NCI-H748 treated with DMSO at 0.1 percent for 48 hours (cell line): ENCODE measurements around the gene SMARCA1.
"Not testable (repeated sequence)": the region's sequence is repeated elsewhere in the genome, so short reads cannot be mapped to it uniquely, and the experiment has no call there.

Experiments used
- DNase-seq: peaks from one replicate; lab custom pipeline; 2025; lab: John Stamatoyannopoulos, UW

The SMARCA1 gene

GRCh38 chrX:129523079-129523911 lies at the start of gene SMARCA1:
Gene SMARCA1, minus strand, starts transcription at chrX:129523490. Its CDS starts 120 bp downstream, at chrX:129523370.
- DNase-seq, result peak; percentile 27

GRCh38 chrX:129572422-129572821 lies 49.1 kb upstream of the SMARCA1 start:
- no peak for DNase-seq

GRCh38 chrX:129568349-129568748 lies 45.1 kb upstream of the SMARCA1 start:
- no peak for DNase-seq

GRCh38 chrX:129566073-129566472 lies 42.8 kb upstream of the SMARCA1 start:
- DNase-seq, result no peak

- no peak for DNase-seq
These were observed 41.9 kb upstream of the SMARCA1 start for GRCh38 chrX:129565046-129565650.

- not testable (repeated sequence) for DNase-seq
These were observed 41.1 kb upstream of the SMARCA1 start for GRCh38 chrX:129564345-129564744.

- no peak for DNase-seq
These were observed 38.2 kb upstream of the SMARCA1 start for GRCh38 chrX:129561453-129561852.

- DNase-seq, result no peak
These were observed 36.5 kb upstream of the SMARCA1 start for GRCh38 chrX:129559783-129560182.

- DNase-seq, result no peak
These were observed 34.7 kb upstream of the SMARCA1 start for GRCh38 chrX:129557844-129558480.

- DNase-seq, result no peak
These were observed 33.6 kb upstream of the SMARCA1 start for GRCh38 chrX:129556806-129557315.

GRCh38 chrX:129554816-129555215 lies 31.5 kb upstream of the SMARCA1 start:
- DNase-seq, result not testable (repeated sequence)

GRCh38 chrX:129553619-129554288 lies 30.5 kb upstream of the SMARCA1 start:
- DNase-seq, result no peak

- peak; percentile 74 for DNase-seq
These were observed 25.8 kb upstream of the SMARCA1 start for GRCh38 chrX:129549124-129549523.

- no peak for DNase-seq
These were observed 22.1 kb upstream of the SMARCA1 start for GRCh38 chrX:129545408-129545807.

GRCh38 chrX:129544780-129545179 lies 21.5 kb upstream of the SMARCA1 start:
- DNase-seq, result no peak

- no peak for DNase-seq
These were observed 17.5 kb upstream of the SMARCA1 start for GRCh38 chrX:129540722-129541184.

GRCh38 chrX:129540068-129540653 lies 16.9 kb upstream of the SMARCA1 start, which contains the start of gene OCRL:
Gene OCRL, plus strand, starts transcription at chrX:129540259. Its CDS starts 181 bp downstream, at chrX:129540440.
- peak; percentile 38 for DNase-seq

- no peak for DNase-seq
These were observed 11.7 kb upstream of the SMARCA1 start for GRCh38 chrX:129534816-129535578.

- DNase-seq, result no peak
These were observed 7.8 kb upstream of the SMARCA1 start for GRCh38 chrX:129531132-129531531.

GRCh38 chrX:129530410-129530809 lies 7.1 kb upstream of the SMARCA1 start:
- DNase-seq, result no peak
